CD1c-positive myeloid dendritic cell (primary cell): ENCODE measurements around the gene ASIC1.
"Not testable (repeated sequence)": the region's sequence is repeated elsewhere in the genome, so short reads cannot be mapped to it uniquely, and the experiment has no call there.

Source experiments
- DNase-seq: peaks from one replicate; pipeline ENCODE4 v3.0.0-alpha.2; 2016; ENCODE audit errors: extremely low spot score

ASIC1 gene

DNA sequence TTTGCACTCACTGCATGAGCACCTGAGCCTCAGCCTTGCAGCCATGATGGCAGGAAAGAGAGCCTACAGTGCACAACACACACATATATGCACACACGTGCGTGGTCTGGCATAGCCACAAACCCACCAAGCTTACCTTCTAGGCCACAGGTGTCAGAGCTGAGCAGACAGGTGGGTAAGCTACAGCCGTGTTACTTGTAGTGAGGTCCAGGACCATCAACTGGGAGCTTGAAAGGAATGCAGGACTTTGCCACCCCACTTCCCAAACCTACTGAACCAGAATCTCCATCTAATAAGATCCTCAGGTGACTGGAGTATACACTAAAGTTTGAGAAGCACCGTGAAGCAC lies 2.7 kb downstream of the ASIC1 start:
- no peak for DNase-seq

DNA sequence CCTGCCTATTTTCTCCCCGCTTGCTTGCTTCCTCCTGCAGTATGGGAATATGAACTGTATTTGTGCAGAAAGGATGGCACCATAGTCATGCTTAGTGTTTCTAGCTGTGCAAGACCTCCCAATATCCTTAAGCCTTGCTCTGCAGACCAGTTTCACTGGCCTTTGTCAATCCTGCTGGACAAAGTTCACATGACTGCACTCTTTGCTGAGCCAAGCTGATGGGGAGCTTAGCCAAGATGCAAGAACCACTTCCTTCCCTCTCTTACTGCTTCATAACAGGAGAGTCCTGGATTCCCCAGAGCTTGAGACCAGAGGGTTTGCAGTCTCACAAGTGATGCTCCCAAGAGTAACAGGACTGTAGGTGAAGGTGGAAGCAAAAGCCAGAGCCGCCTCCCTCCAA lies 3.8 kb downstream of the ASIC1 start:
- peak; percentile 8 for DNase-seq

DNA sequence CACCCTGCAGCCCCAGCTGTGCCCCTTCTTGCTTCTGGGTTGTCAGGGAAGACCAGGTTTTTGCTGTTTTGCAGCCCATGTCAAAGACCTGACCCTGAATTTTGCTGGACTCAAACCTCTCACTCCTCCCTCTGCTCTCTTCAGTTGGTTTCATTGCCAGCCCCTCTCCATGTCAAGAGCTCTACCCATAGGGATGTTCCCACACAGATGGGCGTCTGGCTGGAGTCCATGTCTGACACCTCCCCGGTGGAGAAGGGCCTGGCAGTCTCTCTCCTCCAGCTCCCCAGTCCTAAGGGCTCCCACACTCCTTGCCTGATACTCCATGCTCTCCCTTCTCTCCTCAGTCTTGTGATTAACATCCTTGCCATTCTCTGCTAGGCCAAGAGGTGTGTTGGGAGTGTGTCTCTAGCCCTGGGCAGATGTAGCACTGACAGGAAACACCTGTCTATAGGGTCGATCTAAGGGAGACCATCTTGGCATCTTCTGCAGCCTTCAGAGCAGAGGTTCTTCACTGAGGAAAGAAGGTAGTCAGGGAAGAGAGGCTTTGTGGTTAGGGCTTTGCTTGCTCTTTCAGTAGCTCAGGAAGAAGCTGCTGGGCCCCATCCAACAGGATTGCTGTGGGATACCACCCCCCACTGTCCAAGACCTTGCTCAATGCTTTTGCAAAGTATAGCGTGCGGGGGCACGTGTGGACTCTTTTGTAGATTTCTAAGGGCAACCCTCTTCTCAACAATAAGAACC lies 4.7 kb downstream of the ASIC1 start:
- no peak for DNase-seq

DNA sequence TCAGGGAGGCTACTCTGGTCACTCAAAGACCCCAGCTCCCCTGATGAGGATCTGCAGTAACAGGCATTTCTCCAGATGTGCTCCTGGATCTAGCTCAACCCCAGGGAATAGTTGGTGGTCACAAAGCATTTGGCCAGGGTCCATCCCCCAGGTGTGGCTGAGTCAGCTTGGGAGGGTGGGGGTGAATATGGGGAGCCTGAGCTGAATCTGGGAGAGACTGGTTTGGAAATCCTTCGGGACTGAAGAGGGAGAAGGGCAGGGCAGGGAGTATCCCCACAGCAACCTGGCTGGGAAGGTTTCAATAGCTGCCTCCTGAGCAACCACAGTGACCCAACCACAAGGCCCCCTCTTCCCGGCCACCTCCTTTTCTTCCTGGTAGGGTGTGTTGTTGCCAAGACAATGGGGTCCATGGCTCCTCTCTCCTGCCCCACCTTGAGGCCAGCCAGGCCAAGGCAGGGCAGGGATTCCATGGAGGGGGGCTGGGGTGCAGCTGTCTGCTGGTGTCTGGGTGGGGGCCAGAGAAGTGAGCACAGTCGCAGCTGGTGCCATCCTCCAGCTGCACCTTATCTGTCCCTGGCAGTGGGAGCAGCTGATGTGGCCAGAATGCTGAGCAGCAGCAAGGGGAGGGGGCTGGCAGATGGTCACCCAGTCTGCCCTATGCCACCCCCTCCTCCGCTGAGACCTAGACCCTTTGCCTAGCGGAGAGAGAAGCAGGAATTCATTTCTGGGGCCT lies 5.5 kb downstream of the ASIC1 start:
- no peak for DNase-seq

DNA sequence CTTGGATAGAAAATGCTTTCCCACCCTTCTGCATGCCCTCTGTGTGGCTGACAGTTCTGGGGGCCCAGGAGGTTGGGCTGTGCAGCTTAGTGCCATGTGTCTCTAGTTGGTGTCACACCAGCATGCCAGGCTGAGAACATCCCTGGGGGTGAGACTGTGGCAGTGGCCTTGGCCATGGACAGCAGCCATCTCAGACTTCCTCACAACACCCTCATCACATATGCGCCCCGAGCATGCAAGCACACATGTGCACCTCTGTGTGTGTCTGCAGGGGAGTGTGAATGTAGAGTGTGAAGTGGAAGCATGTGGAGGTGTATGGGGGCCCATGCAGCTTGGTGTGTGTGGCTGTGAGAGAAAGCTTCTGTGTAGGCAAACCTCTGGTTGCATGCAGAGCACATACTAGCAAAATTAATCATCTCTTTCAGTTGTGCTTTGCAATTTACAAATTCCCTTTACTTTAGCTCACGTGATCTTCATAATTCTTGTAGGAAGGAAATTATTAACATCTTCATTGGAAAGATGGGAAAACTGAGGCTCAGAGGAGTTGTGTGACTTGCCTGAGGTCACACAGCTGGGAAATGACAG lies 8.4 kb downstream of the ASIC1 start:
- no peak for DNase-seq

DNA sequence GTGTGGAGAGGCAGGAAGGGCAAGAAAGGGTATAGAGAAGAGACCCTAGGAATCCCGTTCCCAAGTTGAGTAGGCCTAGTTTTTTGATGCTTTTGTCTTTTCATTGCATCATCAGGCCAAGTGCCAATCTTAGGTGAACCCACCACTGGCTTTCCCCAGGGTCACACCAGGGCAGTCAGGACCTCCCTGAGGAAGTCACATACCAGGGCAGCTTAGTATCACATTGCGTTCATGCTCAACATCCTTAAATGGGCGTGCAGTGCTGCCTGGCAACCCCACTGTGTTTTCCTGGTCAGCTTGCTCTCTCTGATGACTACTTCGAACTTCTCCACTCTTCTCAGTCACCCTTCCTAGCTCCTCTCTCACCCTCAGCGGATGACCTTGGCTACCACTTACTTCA lies 9.0 kb downstream of the ASIC1 start:
- DNase-seq = peak; percentile 49

DNA sequence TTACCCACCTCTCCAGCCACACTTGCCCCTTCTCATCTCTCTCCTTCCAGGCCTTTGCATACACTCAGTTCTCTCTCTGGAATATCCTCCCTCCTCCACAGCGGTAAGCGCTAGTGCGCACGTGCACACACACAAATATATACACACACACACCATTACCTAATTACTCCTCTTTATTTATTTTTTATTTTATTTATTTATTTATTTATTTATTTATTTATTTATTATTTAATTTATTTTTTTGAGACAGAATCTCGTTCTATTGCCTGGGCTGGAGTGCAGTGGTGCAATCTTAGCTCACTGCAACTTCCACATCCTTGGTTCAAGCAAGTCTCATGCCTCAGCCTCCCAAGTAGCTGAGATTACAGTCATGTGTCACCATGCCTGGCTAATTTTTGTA lies 11.7 kb downstream of the ASIC1 start:
- DNase-seq = no peak

DNA sequence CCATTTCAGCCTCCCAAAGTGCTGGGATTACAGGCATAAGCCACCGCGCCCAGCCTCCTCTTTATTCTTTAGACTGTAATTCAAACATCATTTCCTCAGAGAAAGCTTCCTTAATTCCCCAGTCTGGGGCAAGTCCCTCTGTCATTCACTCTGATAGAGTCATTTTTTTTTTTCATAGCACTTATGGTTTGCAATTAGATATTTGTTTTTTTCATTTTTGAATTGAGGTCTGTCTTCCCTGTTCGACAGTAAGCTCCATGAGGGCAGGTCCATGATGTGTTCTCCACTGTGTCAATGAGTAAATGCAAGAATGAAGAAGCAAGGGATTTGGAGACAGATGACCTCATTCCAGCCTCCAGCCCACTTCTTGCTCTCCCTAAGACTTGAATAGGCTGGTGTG lies 12.1 kb downstream of the ASIC1 start:
- DNase-seq = no peak

DNA sequence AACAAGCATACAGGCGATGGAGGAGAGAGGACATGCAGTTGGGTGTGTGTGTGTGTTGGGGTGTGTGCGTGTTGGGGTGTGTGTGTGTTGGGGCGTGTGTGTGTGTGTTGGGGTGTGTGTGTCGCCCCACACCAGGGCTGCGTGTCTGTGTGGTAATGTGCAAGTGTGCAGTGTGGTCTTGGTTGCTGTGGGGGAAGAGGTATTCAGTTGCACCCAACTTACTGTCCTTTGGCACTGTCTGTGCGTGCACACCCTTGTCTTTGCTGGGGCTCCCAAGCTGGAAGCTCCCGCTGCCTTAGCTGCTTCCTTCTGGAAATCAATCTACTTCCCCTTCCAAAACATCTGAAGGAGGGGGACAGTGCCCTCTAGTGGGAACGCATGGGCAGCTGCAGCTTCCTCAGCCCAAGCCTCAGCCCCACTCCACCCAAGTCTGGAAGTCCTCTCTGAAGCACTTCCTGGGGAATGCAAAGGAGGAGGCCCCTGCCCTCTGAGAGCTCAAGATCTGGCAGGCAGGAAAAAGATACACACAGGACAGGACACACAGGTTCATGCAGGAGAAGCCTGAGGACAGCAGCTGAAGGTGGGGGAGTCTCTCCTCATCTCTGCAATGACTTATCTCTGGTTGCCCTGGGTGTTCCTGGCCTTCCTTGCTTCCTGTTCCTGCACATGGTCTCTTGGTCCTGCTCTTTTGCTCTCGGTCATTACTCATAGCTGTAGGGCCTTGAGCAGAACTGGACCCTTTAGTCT lies 13.1 kb downstream of the ASIC1 start:
- DNase-seq = peak; percentile 91

DNA sequence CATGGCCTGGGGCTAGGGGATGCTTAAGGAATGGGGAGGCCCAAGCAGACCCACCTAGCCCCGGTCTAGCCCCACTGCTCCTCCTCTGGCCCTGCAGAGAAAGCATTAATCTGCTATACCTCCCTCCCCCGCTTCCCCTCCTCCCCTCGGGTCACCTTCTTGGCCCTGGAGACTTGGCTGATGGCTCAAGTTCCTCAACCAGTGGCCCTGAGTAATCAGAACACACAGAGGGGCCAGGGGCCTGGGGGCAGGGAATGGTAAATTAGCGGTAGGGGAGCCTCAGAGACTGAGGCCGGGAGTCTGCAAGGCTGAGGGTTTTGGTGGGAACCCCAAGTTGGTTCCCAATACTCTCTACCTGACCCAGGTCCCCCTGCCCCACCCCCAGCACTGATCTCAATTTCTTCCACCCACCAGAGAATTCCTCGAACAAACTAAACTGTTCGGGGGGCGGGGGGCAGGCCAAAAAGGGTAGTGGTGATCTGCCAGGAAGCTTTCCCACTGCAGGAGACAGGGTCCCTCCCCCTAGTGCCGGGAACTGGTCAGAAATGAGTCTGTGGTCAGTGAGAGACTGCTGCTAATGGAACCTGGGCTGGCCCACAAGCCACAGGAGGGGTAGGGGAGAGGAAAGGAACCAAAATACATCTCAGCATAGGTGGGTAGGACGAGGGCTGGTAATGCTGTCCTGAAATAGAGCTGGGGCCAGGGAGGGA lies 15.0 kb downstream of the ASIC1 start:
- DNase-seq = no peak

DNA sequence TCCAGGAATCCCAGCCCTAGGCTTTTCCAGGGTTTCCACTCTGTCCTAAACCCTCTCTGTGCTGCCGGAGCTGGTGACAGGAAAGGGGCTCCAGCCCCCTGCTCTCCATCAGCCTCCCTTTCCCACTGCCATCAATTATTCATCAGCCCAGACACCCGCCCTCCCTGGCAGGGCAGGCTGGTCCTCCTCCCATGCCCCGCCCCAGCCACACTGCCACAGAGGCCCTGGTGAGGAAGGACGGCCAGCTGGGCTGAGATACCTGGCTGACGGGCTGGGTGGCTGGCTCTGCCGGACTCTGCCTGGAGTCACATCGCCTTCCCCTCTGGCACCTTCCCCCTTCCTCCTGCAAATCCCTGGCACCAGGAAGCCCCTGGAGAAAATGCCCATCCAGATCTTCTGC lies 15.8 kb downstream of the ASIC1 start:
- DNase-seq = no peak

DNA sequence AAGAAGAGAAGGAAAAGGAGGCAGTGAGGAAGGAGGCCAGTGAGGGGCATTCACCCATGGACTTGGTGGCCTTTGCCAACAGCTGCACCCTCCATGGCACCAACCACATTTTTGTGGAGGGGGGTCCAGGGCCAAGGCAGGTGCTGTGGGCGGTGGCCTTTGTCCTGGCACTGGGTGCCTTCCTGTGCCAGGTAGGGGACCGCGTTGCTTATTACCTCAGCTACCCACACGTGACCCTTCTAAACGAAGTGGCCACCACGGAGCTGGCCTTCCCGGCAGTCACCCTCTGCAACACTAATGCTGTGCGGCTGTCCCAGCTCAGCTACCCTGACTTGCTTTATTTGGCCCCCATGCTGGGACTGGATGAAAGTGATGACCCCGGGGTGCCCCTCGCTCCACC lies 16.3 kb downstream of the ASIC1 start:
- DNase-seq = no peak

DNA sequence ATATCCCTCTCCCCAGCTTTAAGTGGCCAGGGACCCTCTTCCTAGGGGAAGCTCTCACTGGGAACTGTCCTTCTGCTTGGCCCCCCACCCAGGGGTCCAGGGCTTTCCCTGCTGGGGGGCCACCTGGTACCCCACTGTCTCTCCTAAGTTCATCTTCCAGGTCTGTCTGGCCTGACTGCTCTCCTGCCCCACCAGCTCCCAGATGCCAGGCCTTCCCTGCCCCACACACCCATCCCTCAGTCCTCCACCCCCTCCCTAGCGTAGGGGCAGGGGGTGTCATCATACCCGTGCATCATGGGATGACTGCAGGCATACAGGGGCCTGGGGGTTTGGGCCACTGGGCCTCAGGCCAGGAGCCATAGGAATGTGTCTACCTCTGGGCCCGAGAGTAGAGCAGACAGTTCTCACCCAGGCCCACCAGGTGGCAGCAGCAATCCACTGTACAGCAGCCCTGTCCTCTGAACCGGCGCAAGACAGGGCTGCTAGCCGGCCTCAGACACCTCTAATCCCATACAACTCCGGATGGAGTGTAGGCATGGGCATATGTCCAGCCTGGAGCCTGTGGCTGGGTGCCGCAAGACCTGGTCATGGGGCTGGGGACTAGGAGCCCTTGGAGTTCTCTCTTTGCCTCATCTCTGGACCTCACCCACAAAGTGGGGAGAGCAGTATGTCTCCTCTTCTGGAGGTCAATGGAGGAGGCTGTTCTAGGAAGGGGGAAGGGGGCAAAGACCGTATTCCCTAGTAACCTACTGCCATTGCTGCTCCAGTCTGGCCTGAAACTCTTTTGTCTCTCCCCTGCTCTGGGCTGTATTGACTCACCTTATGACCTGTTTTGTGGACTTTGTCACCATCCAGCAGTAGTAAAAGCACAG lies 17.8 kb downstream of the ASIC1 start:
- peak; percentile 86 for DNase-seq

DNA sequence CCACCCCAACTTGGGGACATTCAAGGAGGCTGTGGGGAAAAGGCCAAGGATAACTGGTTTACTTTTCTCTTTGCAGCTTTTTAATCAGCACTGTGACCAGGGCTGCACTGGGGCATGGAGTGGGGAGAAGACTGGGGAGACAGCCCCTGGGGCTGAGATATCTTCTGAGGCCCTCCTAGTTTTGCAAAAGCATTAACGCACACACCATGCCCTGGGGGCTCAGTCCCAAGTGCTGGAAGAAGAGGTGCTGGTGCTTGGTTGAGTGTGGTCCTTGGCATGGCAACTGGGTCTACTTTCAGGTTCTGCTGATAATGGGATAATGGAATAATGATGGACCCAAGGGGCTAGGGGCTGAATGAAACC lies 18.4 kb downstream of the ASIC1 start:
- no peak for DNase-seq

DNA sequence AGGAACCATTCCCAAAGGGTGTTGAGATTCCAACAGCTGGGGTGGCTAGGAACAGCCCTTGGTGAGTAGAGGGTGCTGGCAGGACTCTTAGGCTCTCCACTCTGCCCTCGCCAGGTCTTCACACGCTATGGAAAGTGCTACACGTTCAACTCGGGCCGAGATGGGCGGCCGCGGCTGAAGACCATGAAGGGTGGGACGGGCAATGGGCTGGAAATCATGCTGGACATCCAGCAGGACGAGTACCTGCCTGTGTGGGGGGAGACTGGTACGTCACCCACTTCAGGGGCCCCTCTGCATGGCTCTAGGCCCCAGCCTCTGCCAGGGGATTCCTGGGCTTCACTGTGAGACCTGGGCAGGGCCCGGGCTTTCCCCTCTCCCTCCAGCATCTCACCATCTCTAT lies 19.7 kb downstream of the ASIC1 start:
- no peak for DNase-seq

DNA sequence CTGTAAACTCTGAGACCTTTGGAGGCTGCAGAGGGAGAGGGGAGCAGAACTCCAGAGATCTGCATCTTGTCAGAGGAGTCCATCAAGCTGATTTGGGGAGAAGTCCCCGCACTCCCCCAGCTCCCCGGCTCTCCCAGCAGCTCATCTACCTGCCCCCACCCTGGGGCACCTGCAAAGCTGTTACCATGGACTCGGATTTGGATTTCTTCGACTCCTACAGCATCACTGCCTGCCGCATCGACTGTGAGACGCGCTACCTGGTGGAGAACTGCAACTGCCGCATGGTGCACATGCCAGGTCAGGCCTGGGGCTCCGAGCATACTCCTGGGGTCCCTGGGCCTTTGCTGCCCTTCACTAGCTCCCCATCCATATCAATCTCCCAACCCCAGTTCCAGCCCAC lies 20.9 kb downstream of the ASIC1 start:
- DNase-seq = no peak

DNA sequence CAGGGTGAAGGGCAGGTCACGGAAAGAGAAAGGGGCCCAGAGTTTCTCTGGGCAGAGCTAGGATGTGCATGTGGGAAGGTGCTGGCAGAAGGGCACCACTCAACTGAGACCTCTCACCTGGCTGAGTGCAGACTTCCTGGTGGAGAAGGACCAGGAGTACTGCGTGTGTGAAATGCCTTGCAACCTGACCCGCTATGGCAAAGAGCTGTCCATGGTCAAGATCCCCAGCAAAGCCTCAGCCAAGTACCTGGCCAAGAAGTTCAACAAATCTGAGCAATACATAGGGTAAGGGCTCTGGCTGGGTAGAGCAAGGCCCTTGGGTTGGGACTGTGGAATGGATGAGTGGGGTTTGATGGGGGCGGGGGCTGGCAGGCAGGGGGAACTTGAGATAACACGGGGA lies 22.4 kb downstream of the ASIC1 start:
- DNase-seq = no peak

DNA sequence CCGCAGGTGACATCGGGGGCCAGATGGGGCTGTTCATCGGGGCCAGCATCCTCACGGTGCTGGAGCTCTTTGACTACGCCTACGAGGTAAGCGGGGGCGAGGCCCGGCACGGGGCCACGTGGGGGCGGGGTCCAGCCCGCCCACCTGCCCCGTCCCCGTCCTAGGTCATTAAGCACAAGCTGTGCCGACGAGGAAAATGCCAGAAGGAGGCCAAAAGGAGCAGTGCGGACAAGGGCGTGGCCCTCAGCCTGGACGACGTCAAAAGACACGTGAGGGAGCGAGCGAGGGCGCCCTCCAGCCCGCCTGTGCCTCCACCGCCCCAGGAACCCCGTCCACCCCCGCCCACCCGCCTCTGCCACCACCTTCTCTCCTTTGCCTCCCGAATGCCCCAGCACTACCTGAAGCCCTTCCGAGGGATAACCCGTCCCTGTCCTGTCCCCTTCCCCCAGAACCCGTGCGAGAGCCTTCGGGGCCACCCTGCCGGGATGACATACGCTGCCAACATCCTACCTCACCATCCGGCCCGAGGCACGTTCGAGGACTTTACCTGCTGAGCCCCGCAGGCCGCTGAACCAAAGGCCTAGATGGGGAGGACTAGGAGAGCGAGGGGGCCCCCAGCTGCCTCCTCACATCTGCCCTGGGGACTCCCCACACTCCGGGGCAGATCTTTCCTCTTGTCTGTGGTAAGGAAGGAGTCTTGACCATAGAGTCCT lies 23.9 kb downstream of the ASIC1 start:
- no peak for DNase-seq

DNA sequence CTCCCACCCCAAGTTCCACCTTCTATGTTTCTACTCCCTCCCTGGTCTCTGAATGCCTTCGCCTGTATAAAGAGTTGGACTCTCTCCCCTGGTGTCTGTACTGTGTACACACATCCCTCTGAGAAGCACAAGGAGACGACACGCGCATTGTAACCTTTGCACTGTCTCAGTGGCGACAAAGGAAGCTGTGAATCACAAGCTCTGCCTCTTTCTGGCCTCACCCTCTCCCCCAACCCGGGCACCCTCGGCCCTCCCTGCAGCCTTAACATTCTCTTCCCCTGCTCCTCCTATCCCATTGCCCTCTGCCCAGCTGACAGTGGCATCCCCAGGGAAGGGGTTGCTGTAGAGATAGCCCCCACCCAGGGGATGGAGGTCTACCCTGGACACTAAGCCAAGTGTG lies 25.2 kb downstream of the ASIC1 start:
- DNase-seq = no peak

DNA sequence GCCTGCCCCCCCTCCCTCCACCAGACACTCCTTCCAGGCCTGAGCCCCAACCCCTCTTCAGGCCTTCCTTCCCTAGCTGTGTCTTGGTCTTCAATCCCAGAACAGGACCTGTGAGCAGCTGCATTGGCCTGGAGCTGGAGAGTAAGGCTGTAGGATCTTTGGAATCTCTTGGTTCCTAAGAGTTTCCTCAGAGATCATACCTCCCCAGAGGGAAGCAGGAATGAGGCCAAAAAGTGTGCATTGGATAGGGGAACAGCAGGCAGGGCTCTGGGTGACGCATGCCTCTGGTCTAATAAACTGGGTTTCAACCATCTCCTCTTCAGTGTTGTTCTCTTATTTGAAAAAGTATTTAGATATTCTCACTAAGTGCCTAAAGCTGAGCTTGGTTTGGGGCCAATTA lies 25.9 kb downstream of the ASIC1 start:
- no peak for DNase-seq

DNA sequence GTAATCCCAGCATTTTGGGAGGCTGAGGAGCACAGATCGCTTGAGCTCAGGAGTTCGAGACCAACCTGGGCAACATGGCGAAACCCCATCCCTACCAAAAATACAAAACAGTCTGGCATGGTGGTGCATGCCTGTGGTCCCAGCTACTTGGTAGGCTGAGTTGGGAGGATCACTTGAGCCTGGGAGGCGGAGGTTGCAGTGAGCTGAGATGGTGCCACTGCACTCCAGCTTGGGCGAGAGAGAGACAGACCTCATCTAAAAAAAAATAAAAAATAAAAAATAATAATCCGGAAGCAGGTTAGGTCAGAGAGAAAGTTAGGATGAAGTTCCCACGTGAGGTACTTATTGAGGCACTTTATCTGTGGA lies 27.0 kb downstream of the ASIC1 start:
- DNase-seq = not testable (repeated sequence)
